Activated gamma-delta T cell (primary cell): ENCODE results near the gene CDK5R2.
"Not testable (repeated sequence)": the region's sequence is repeated elsewhere in the genome, so short reads cannot be mapped to it uniquely, and the experiment has no call there.

Experiments
- DNase-seq: peaks from one replicate; lab custom pipeline; 2025; lab: John Stamatoyannopoulos, UW
- total RNA-seq, 2 donors: gene quantifications; one replicate each; lab custom pipeline; 2026; lab: John Stamatoyannopoulos, UW

CDK5R2 gene
- 0 to 0.13 reads per million in 2 donors for total RNA-seq

- DNase-seq, result no peak
Observed at GRCh38 chr2:218959141-218959731, at the start of gene CDK5R2. Gene CDK5R2 (plus strand): TSS chr2:218959666. CDS start chr2:218959821, 155 bp downstream.

- DNase-seq, result no peak
Observed at GRCh38 chr2:218910741-218911140, 48.7 kb upstream of the CDK5R2 start.

DNA sequence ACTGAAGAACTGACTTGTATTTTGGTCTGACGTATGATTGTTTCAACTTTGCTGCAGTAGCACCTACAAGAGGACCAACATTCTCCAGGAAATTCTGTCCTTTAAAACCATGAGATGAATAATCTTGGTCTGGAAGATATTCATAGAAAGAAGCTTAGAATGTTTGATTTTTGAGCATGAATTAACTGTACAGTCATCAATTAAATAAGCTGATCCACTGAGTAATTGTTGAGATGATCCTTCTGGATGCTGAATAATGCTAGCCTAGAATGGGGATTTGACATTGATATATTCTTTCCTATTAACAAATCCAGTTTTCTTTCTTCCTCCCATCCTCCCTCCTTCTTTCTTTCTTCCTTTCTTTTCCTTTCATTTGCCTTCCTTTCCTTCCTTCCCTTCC lies 39.0 kb upstream of the CDK5R2 start:
- no peak for DNase-seq

DNA sequence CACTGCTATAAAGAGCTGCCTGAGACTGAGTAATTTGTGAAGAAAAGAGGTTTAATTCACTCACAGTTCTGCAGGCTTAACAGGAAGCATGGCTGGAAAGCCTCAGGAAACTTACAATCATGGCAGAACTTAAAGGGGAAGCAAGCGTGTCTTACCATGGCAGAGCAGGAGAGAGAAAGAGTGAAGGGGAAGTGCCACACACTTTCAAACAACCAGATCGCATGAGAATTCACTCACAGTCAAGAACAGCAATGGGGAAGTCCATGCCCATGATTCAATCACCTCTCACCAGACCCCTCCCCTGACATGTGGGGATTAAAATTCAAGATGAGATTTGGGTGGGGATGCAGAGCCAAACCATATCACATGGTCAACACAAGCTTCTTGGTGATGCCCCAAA lies 34.7 kb upstream of the CDK5R2 start:
- no peak for DNase-seq

DNA sequence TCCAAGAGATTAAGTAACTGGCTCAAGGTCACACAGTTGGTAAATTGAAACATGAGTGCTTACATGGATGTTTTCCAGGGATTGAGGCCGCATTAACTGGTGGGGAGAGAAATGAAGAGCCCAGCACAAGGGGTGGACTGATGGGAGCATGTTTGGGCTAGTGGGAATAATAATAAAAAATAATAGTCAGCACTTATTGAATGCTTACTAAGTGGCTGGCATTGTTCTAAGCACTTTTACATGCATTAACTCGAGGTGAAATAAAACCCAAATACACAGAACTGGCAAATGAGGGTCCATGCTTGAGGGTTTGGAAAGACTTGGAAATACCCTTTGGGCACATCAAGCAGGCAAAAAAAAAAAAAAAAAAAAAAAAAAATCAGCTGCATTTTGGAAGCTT lies 34.0 kb upstream of the CDK5R2 start:
- no peak for DNase-seq

- no peak for DNase-seq
Observed at GRCh38 chr2:218927422-218927821, 32.0 kb upstream of the CDK5R2 start.

DNA sequence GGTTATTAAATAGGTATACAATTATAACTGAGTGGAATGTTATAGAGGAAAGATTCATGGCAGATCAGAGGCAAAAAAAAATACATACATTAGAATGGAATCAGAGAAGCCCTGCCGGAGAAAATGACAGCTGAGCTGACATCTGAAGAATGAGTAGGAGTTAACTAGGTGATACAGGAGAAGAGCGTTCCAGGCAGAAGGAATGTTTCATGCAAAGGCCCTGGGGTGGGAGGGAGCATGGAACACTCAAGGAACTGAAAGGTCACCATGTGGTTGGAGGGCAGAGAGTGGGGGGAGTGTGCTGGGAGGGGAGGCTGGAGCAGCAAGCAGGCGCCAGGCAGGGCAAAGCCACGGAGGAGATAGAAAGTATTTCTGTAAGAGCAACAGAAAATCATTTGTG lies 31.6 kb upstream of the CDK5R2 start:
- no peak for DNase-seq

DNA sequence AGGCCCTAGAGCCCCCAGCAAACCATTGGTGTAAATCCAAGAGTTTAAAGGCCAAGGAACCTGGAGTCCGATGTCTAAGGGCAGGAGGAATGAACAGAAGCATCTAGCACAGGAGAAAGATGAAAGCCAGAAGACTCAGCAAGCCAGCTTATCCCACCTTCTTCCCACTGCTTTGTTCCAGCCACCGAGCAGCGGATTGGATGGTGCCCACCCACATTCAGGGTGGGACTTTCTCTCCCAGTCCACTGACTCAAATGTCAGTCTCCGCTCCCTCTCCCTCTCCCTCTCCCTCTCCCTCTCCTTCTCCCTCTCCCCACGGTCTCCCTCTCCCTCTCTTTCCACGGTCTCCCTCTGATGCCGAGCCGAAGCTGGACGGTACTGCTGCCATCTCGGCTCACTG lies 29.0 kb upstream of the CDK5R2 start:
- not testable (repeated sequence) for DNase-seq

DNA sequence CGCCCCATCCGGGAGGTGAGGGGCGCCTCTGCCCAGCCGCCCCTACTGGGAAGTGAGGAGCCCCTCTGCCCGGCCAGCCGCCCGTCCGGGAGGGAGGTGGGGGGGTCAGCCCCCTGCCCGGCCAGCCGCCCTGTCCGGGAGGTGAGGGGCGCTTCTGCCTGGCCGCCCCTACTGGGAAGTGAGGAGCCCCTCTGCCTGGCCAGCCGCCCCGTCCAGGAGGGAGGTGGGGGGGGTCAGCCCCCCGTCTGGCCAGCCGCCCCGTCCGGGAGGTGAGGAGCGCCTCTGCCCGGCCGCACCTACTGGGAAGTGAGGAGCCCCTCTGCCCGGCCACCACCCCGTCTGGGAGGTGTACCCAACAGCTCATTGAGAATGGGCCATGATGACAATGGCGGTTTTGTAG lies 27.7 kb upstream of the CDK5R2 start:
- not testable (repeated sequence) for DNase-seq

- DNase-seq, result no peak
Observed at GRCh38 chr2:218944759-218945404, 14.6 kb upstream of the CDK5R2 start.

GRCh38 chr2:218946621-218947020 lies 12.8 kb upstream of the CDK5R2 start:
- DNase-seq, result no peak

- DNase-seq, result no peak
Observed at GRCh38 chr2:218952160-218952559, 7.3 kb upstream of the CDK5R2 start.

DNA sequence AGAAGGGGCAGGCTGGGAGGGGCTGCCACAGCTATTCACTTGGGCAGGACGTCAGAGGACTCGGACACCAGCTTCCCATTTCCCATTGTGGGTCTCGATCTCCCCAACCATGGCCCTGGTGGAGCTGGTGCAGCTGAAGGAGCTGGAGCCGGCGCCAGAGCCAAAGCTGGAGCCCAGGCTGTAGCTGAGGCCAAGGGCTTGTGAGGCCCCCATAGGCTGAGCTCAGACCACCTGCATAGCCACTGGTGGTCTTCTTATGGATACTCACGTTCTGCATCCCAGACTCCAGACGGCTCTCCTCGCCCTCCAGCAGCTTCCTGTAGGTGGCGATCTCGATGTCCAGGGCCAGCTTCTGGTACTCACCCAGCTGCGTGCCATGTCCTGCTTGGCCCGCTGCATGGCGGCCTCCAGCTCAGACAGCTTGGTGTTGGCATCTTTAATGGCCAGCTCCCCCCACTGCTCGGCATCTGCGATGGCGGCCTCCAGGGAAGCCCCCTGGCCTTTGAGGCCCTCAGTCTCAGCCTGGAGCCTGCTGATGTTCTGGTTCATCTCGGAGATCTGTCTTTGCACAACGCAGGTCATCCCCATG lies 6.0 kb upstream of the CDK5R2 start:
- DNase-seq, result no peak

- no peak for DNase-seq
Observed at GRCh38 chr2:218954541-218955300, 4.7 kb upstream of the CDK5R2 start.

DNA sequence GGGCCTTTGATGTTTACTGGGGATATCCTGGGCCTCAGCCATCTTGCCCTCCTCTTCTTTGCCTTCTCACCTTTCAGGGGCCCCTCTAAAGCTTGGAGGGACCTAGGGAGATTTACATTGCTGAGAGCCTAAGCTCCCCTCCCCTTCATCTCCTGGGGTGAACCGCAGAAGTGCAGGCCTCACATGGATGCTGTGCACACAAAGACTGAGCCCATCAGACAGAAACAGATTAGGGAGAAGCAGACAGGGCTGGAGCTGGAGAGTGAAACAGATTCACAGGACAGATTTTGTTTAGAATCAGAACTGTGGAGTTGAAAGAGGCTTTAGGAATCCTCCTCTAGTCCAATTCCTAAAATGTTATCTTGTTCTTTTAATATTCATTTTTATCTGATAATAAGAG lies 3.4 kb upstream of the CDK5R2 start:
- no peak for DNase-seq

DNA sequence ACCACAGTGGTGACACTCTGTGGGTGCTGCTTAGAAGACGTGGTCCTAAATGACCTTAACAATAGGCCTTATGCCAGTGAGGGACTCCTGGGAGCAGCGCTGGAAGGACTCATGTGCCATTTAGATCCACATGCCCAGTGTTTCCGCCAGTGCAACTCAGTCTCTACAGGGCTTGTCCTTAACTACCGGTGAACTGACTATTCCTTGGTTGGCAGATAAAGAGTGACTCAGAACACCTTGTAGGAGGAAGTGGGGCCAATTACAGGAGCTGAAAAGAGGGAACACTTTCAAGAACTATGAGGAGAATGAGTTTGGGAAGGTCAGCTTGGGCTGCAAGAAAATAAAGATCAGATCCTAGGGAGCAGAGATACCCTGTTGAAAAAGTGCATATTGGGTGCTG lies 1.8 kb upstream of the CDK5R2 start:
- DNase-seq, result no peak

GRCh38 chr2:218958276-218958675 lies 1.2 kb upstream of the CDK5R2 start:
- no peak for DNase-seq

GRCh38 chr2:218959761-218960308 lies 369 bp downstream of the CDK5R2 start:
- DNase-seq, result no peak

DNA sequence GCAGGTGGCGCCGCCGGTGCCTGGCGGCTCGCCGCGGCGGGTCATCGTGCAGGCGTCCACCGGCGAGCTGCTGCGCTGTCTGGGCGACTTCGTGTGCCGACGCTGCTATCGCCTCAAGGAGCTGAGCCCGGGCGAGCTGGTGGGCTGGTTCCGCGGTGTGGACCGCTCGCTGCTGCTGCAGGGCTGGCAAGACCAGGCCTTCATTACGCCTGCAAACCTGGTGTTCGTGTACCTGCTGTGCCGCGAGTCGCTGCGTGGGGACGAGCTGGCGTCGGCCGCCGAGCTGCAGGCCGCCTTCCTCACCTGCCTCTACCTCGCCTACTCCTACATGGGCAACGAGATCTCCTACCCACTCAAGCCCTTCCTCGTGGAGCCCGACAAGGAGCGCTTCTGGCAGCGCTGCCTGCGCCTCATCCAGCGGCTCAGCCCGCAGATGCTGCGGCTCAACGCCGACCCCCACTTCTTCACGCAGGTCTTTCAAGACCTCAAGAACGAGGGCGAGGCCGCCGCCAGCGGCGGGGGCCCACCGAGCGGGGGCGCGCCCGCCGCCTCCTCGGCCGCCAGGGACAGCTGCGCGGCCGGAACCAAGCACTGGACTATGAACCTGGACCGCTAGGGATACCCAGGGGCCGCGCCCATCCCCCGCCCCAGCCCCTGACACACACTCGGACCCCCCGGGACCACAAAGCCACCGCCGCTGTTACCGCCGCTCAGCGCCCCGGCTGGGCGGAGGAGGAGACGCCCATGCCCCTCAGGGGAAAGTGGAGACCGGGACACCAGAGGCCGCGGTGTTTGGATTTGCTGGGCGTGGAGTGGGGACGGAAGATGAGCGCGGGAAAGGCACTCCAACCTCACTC lies 1.1 kb downstream of the CDK5R2 start:
- DNase-seq, result no peak

GRCh38 chr2:218961229-218961628 lies 1.8 kb downstream of the CDK5R2 start:
- DNase-seq, result no peak
